Muscle of back (tissue), 11 donors: Measurements from ENCODE around the gene EMID1. TPM values are rescaled to one million over a fixed set of nuclear protein-coding genes. Genes with fewer than 3 reads are reported as not detected.
A peak's percentile ranks its signal among the peaks of the same experiment; 100 is the strongest.

Experiments used
- DNase-seq, 3 donors: peaks; one replicate each; pipeline versions ENCODE4 v3.0.0 to v3.0.0-alpha.2; 2013
- polyA plus RNA-seq, 10 donors: library from polyadenylated mRNA; unstranded; fragments of 120-200 nt; gene quantifications; one replicate each; pipeline ENCODE4 v1.2.1, GENCODE V29; 2013; ENCODE audit not compliant: insufficient read length in 10 of 10

Gene EMID1
- polyA plus RNA-seq, 10 donors: 5.5 to 10.7 (median 6.5) TPM

DNA sequence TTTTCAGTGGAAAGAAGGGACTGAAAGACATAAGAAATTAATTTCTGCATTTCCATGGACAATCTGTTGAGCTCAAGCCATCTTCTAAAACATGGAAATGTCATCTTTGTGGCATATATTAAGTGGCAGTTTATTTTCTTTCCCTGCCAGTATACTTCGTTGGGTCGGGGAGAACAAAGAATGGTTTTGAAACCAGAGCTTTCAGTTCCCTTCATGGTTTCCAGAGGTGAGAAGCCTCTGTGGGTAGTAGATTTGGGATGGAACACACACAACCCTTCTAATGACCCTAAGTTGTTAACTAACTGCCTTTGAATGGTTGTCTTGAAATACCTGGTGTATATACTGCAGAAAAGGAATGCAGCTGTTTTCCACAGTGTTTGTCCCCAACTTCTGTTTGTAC lies 83.1 kb downstream of the EMID1 start:
- DNase-seq: no peak

DNA sequence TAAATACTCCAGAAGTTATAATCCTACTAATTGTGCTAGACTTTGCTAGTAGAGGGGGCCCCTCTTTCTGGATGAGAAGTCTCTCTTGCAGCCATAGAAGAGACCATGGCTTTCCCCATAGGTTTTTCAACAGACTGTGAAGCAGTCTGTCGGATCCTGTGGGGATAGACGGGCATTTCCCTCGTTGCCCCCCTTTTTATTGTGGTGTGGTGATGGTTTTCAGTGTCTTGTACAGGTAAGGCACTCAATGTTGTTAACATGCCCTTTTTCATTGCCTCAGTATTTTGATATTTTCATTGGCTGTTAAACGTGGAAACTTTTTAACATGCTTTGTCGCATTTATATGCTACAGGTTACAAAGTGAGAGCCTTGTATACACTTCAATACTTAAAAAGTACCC lies 84.4 kb downstream of the EMID1 start:
- DNase-seq: no peak

DNA sequence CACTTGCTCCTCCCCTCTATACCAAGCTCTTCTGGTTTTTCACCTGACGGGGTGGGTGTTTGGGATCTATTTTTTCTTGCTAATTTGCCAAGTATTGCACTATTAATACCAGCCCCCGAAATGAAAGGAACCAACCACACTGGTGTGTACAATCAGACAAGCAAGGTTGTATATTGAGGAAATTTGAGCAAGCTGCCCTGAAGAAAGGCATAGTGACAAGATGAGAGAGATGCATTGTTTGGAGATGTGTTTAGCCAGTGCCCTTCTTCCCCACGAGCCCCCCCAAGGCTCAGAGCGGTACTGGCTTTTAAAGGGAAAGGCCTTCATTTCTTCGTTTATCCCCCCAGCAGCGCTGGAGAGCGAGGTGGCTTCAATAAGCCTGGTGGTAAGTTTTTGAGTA lies 85.5 kb downstream of the EMID1 start:
- DNase-seq: no peak

DNA sequence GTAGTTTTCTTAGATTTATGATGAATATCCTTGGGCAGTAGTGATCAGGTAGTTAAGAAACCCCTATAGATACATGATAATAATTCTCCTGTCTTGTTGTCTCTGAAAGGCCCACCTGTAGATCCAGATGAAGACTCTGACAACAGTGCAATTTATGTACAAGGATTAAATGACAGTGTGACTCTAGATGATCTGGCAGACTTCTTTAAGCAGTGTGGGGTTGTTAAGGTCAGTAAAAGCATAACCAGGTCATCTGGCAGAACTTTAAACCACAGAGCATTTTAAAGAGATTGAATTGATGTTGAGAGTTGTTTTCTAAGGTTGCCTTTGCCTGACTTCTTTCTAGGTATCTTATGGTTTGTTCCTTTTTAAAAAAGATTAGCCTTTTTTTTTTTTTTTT lies 86.7 kb downstream of the EMID1 start:
- DNase-seq: no peak

DNA sequence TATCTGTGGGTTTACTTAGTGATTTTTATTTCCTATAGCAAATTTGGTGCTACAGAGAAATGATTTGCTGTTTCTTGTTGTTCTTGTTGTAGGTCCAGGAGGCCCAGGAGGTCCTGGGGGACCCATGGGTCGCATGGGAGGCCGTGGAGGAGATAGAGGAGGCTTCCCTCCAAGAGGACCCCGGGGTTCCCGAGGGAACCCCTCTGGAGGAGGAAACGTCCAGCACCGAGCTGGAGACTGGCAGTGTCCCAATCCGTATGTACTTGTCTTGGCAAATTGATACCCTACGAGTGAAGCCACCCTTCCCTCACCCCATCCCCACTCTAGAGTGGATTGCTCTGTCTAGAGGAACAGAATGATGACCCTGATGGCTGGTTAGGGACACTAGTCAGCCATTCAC lies 92.9 kb downstream of the EMID1 start:
- DNase-seq: no peak

DNA sequence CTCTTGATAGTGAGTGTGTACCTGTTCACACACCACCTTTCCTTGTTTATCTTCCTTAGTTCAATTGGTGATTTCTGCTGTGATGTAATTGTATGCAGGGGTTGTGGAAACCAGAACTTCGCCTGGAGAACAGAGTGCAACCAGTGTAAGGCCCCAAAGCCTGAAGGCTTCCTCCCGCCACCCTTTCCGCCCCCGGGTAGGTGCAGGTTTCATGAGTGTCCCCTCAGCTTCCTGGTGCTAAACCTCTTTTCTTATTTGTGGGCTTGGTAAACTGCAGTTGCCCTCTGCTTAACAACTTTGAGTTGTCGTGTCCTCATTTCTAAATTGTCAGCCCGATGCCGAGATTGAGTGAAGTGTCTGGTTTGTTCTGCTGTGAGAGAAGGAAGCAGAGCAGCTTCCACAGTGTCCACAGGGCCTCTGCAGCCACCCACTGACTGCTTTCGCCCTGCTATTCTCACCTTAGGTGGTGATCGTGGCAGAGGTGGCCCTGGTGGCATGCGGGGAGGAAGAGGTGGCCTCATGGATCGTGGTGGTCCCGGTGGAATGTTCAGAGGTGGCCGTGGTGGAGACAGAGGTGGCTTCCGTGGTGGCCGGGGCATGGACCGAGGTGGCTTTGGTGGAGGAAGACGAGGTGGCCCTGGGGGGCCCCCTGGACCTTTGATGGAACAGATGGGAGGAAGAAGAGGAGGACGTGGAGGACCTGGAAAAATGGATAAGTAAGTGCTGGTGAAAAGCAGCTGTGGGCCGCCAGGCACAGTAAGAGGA lies 93.6 kb downstream of the EMID1 start:
- no peak for DNase-seq

DNA sequence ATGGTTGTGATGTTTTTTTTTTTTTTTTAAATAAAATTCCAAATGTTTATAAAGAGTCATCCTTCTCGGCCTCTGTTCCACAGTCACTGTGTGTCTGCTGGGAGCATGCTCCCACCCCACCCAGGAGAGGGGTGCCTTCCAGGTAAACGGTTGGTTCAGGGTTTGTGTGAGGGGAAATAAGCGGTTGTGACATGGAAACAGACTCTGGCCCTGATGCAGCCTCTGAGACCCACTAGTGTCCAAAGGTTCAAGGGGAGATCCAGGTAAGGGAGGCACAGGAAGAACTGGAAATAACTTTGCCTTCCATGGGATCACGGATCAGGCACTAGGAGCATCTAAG lies 94.7 kb downstream of the EMID1 start:
- no peak for DNase-seq

DNA sequence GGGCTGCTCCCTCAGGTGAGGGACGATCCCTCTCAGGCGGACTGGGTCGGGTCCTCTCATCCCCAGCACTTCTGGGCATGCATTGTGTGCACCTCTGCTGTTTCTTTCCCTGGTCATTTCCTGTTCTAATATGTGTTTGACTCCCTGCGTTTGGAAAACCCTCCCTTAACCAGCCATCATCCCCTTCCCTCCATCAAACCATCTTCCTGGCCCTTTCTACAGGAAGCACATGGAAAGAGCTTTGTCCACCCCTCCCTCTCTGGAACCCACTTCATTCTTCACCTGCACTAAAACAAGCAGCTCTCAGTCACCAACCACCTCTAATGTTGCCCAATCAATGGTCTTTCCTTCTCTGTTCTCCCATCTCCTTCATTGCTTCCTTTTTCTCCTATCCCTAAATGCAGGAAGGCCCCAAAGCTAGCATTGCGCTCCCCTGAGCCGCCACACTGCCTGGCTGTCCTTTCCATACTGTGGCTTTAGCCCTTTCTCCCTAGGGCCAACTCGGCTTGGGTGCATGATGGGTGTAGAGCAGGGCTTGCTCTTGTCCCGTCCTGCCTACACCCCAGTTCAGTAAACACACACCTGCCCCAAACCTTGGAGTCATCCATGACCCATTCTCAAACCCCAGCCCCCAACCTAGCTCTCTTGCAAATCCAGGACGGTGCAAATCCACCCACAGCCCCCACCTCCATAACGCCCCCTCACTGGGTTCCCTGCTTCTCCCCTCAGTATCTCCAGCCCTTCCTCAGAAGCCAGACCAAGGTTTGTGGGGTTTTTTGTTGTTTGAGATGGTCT lies 95.3 kb downstream of the EMID1 start:
- DNase-seq: no peak

DNA sequence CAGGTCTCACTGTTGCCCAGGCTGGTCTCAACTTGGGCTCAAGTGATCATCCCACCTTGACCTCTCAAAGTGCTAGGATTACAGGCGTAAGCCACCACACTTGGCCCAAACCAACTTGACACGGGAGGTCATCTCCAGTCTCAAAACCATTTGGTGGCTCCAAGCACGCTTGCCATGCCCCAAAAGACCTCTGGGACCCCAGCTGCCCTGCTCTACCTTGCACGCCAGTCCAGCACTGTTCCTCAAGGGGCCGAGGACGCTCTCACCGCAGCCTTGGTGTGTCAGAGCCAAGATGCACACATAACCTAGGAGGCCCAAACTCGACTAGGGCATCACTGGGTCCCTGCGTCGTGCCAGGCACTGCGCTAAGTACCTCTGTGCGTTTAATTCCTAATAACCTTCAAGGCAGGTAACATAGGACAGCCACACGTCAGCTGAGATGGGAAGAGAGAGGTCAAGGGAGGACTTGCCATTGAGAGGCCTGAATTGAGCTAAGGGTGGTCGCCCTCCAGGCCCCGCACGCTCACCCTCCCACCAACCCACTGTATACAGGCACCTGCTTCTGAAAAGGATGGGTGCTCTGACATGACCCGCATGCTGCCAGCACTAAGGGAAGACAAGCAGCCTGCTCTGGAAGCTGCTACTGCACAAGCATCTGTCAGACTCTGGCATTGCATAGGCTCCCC lies 96.2 kb downstream of the EMID1 start:
- DNase-seq: no peak

DNA sequence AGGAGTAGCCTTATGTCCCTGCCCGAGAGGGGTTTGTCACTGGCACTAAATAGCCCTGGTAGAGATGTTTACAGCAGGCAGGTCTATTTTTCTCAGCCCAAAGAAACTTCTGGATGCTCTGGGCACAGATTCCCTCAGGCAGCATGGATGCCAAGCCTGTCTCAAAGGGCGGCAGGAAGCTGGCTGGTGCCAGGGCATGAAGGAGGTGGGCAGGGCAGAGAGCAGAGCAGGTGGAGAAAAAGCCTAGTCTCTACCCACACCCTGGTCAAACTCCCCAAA lies 96.6 kb downstream of the EMID1 start:
- DNase-seq: no peak

DNA sequence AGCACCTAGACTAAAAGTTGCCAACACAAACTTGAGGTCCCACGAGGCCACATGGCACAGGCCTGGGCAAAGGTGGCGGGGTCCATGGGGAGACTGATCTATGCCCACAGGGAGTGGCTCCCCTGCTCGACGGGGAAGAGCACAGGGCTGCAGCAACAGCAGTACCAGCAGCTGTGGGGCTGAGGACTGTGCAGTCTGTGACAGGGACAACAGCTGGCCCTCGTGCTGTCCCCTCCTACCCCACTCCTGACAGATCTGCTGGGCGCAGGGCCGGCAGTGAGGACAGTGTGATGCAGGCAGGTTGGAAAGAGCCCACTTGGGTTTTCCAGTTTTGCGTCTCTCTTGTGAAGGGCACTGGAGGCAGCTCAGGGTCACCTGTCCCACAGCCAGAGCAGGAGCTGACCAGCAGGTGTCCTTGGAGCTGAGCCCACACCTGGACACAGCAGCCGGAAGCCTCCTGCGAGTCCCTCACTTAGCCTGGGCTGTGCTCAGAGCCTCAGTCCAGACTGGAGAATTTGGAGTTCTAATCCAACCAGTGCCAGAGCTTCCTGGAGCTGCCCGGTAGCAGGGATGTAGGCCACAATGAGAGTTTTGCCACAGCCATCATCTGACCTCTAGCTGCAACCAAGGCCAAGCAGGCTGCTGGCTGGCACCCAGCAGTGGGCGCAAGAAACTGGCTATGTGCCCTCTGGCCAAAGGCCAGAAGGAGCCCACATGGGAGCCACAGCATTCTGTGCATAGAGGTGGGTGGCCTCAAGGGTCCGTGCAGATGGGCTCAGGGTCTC lies 97.2 kb downstream of the EMID1 start:
- no peak for DNase-seq

DNA sequence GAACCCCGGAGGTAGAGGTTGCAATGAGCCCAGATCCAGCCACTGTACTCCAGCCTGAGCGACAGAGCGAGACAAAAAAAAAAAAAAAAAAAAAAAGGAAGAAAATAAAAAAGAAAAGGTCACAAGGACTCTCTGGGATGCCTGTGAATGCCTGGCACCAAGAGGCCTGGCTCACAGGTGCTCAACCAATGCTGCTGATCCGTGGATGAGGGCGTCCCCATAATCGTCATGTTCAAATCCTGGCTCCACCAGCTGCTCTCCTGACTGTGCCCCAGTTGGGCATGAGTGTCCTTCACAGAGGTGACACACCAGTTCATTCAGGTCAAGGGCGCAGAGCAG lies 100.1 kb downstream of the EMID1 start:
- DNase-seq: no peak

DNA sequence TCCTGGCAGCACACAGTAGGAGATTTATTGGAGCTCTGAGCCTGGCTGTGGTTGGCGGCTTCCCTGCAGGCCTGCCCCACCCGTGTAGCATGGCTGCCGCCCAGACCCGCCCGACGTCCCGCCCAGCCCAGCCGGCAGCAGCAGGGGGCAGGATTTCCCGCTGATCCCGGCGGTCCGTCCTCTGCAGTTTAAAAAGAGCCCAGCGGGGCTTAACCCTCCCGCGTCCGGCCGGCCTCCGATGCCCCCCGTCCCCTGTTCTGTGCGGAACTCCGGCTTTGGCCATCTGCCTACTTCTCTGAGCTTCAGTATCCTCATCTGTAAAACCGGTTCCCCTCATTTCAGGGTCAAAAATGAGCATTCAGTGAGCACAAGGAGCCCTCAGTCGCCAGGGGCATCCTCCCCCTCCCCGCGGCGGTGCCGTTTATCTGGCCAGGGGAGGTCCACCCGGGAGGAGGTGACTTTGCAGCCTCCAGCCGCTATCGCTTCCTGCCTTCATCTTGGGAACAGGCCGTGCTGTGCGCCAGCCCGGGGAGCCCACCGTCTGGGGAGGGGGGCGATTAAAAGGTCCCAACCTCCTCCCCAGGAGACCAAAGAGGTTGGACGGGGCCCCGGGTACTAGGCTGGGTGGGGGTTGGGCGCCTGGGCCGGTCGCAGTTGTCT lies 100.6 kb downstream of the EMID1 start, which contains the start of gene GAS2L1:
TSS of gene GAS2L1 (plus strand) at position 476 of the 660 bp plus-strand sequence. CDS start 1,456 bp downstream, outside the sequence.
- peak; percentile 77 to 94 (median 88) for DNase-seq

DNA sequence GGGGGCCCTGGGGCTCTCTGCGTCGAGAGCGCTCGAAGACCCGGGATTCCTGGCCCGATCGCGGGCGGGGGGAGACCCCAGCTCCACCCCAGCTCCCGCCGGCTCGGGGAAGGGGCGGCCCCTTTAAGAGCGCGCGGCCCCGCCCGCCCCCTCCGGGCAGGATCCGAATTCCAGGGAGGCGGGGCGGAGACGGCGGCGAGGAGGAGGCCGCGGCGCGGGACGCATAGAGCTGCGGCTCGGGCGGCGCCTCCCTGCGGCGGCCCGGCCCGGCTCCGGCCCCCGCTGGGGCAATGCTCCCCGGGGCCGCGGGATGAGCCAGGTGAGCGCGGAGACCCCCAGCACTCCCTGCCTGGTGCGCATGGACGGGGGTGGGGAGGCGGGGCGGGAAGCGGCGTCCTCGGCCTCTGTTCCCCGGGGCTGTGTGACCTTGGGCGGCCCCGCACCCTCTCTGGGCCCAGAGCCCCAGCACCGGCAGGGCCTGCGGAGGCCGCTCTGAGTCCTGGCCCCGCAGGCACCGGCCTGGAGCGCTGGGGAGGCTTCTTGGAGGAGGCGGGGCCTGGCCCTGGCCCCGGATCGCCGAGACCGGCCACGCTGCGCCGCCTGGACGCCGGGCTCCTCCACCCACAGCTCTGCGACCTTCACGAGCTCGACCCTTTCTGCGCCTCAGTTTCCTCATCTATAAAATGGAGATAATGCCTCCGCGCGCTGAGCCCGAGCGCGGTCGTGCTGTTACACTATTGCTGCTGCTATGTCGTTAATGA lies 101.3 kb downstream of the EMID1 start:
- DNase-seq: peak; percentile 79 to 94 (median 89)

DNA sequence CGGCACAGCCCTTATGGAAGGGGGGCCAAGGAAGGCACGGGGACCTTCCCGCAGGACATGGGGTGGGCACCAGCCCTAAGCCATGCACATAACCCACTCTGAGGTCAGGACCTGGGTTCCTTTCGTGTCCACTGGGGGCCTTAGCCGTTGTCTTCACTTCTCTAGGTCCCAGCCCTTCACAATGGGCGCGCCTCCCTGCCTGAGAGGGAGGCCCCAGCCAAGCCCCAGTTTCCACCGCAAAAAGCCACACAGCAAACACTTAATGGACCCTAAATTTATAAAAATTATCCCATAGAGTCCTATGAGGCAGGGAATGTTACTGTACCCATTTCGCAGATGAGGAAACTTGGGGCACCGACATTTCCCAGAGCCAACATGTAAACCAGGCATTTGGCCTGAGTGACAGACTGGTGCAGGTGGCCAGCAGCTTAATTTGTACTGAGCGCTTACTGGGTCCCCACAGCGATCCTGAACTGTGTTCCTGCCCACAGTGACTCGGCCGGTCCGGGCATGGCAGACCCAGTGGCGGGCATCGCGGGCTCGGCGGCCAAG lies 102.0 kb downstream of the EMID1 start:
- DNase-seq: no peak

DNA sequence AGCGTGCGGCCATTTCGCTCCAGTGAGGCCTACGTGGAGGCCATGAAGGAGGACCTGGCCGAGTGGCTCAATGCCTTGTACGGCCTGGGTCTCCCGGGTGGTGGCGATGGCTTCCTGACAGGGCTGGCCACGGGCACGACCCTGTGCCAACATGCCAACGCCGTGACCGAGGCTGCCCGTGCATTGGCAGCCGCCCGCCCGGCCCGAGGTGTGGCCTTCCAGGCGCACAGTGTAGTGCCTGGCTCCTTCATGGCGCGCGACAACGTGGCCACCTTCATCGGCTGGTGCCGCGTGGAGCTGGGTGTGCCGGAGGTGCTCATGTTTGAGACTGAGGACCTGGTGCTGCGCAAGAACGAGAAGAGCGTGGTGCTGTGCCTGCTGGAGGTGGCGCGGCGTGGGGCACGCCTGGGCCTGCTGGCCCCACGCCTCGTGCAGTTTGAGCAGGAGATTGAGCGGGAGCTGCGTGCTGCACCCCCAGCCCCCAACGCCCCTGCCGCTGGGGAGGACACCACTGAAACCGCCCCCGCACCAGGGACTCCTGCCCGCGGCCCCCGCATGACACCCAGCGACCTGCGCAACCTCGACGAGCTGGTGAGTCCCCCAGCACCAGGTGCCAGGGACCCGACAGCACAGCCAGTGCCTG lies 102.6 kb downstream of the EMID1 start:
- DNase-seq: no peak

DNA sequence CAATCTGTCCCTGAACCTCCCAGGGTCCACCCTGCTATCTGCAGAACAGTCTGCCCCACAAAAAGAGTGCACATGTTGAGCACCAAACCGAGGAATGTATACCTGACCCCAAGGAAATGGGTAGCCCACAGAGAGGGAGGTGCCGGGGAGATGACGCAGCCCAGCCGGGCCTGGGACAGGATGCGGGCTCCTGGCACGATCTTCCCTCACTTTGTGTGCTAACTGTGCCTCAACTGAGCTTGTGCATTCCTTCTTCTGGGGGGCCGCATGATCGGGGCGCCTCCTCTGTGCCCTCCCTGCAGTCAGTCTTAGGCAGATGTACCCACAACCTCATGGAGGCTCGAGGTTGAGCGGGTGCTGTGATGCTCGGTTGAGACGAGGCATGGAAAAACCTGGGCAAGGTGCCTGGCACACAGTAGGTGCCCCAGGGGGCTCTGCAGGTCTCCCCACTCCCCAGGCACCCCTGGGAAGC lies 103.1 kb downstream of the EMID1 start:
- DNase-seq: peak in 1 of 3 donors; percentile 24
